ENCODE measurements around the gene TEX11.
"Not testable (repeated sequence)": the region's sequence is repeated elsewhere in the genome, so short reads cannot be mapped to it uniquely, and the experiment has no call there.

TEX11 gene

DNA sequence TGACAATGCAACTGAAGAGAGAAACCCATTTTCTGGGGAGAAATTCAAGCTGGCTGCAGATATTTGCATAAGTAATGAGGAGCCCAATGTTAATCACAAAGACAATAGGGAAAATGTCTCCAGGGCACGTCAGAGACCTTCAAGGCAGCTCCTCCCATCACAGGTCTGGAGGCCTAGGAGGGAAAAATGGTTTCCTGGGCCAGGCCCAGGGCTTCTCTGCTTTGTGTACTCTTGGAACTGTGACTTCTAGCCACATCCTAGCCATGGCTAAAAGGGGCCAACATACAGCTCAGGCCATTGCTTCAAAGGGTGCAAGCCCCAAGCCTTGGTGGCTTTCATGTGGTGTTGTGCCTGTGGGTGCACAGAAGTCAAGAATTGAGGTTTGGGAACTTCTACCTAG lies 321.4 kb downstream of the TEX11 start:
- not testable (repeated sequence) for DNase-seq (ENCODE audit: low read depth in 3 of 3)

DNA sequence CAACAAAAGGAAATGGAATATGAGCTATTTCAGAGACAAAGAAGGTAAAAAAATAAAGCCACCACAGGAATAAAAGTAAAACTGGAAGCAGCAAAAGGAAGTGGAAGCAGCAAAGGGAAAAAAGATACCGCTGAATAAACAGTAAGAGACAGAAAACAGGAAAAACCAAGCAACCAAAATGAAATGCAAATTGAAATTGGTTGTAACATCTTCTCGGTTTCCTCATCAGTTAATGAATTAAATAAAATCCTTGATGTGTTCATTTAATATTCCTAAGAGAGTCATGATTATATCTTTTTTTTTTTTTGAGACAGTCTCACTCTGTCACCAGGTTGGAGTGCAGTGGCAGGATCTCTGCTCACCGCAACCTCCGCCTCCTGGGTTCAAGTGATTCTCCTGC lies 331.1 kb downstream of the TEX11 start:
- DNase-seq (ENCODE audit: low read depth in 3 of 3), result no peak

DNA sequence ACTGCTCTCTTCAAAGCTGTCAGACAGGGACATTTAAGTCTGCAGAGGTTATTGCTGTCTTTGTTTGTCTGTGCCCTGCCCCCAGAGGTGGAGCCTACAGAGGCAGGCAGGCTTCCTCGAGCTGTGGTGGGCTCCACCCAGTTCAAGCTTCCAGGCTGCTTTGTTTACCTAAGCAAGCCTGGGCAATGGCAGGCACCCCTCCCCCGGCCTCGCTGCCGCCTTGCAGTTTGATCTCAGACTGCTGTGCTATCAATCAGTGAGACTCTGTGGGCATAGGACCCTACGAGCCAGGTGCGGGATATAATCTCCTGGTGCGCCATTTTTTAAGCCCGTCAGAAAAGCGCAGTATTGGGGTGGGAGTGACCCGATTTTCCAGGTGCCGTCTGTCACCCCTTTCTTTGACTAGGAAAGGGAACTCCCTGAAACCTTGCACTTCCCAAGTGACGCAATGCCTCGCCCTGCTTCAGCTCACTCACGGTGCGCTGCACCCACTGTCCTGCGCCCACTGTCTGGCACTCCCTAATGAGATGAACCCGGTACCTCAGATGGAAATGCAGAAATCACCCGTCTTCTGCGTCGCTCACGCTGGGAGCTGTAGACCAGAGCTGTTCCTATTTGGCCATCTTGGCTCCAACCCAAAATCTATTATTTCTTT lies 338.5 kb downstream of the TEX11 start:
- not testable (repeated sequence) for DNase-seq (ENCODE audit: low read depth in 3 of 3)

DNA sequence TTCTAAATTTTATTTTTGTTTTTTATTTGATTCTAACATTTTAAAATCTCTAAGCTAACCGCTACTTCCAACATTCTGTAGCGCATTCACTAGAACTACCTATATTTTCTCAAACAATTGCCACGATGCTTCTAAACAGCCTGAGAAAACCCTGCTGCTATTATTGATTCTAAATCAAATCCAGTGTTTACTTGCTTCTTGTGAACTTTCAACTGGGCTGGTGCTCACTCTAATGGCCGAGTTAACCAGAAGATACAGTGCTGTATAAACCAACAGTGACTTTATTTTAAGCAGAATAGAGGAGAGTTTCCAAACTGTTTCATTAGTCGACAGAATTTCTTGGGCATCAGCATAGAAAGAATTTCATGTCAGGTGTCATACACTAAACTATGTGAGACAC lies 353.6 kb downstream of the TEX11 start:
- DNase-seq (ENCODE audit: low read depth in 3 of 3), result no peak

DNA sequence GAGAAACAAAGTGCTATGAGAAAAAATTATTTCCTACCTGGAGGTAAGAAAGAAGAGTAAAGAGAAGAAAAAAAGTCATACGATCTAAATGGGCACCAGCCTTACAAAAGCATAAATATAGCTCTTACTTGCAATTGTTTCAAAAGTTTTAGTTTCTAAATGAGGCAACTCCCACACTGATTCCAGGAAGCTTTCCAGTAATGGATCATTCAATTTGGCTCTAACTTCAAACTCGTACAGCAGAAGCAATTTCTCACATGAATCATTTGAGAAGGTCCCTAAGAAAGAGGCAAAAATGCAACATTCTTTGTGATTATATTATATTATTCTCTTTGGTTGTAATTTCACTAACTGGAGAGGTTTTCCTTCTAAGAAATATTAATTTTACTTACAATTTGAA lies 354.0 kb downstream of the TEX11 start:
- DNase-seq (ENCODE audit: low read depth in 3 of 3), result no peak

GRCh38 chrX:70554081-70554480 lies 354.4 kb downstream of the TEX11 start:
- DNase-seq (ENCODE audit: low read depth in 3 of 3), result no peak

DNA sequence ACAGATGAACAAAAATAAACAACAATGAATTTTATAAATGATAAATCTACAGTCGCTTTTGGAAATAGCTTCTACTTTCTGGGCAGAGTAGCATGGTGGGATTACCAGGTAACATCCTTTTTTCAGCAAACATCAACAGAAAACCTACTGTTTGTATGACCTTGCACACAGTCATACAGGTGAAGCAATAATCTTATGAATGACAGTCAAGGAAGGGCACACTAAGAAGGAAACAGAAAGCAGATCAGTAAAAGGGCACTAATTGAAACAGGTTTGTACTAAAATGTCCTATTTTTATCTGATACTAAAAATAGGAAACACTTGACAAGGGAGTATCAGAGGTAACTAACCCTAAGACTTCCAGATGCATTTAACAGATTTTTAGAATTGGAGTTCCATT lies 355.0 kb downstream of the TEX11 start:
- no peak for DNase-seq (ENCODE audit: low read depth in 3 of 3)

DNA sequence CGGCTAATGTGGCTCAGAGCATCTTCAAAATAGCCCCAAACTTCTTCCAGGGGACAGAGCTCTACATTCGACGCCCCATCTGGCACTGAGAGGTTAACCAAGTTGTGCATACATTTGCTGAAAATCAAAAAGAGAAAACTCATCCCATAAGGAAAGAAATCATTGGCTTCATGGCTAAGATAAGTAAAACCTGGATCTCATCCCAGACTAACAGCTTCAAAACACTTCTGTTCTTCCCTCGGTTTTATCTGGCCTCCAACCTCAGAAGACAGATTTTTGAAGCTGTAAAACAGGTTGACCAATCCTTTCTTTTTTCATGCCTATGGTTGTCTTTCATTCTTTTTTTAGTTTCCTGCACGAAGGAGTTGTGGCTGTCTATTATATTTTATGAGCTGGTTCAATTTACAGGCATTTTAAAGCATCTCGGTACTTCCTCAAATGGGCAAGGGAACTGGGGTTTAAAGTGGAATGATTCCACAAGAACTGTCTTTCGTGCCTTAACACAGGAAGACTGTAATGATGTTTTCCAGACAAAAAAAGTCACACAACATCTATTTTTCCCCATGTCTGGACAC lies 356.3 kb downstream of the TEX11 start:
- DNase-seq (ENCODE audit: low read depth in 3 of 3), result no peak

DNA sequence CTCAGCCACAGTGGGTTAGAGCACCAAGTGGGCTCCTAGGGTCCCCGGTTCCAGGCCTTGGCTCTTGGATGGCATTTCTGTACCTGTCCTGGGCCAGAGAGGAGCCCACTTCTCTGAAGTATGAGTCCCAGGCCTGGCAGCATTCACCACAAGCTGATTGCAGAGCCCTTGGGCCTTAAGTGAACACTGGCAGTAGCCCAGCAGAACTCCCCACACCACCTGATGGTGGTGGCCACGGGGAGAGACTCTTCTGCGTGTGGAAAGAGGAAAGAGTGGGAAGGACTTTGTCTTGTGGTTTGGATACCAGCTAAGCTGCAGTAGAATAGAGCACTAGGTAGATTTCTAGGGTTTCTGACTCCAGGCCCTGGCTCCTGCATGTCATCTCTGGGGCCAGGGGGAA lies 359.1 kb downstream of the TEX11 start:
- DNase-seq (ENCODE audit: low read depth in 3 of 3), result no peak

- DNase-seq (ENCODE audit: low read depth in 3 of 3), result no peak
Observed at GRCh38 chrX:70535198-70535597, 373.3 kb downstream of the TEX11 start.

GRCh38 chrX:70527610-70528345 lies 380.7 kb downstream of the TEX11 start:
- no peak for DNase-seq (ENCODE audit: low read depth in 3 of 3)

DNA sequence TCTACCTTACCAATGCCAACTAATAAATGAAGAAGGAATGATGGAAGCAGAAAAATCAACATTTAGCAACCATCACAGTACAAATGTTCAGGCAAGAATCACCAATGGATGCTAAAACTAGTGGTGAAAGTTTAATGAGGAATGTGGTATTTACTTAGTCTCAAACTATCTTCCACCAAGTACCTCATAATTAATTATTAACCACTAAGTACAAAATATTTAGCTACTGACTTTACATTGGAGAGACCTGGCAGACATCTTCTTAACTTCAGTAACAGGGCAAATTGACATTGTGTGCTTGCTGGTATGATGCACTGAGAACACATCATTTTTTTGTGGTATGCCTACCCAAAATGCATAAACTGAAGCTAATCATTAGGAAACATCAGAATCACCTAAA lies 381.5 kb downstream of the TEX11 start:
- DNase-seq (ENCODE audit: low read depth in 3 of 3), result no peak

- DNase-seq (ENCODE audit: low read depth in 3 of 3), result no peak
Observed at GRCh38 chrX:70525733-70526132, 382.8 kb downstream of the TEX11 start.

- not testable (repeated sequence) for DNase-seq (ENCODE audit: low read depth in 3 of 3)
Observed at GRCh38 chrX:70515692-70516091, 392.8 kb downstream of the TEX11 start.

GRCh38 chrX:70515270-70515669 lies 393.2 kb downstream of the TEX11 start:
- not testable (repeated sequence) for DNase-seq (ENCODE audit: low read depth in 3 of 3)

- no peak for DNase-seq (ENCODE audit: low read depth in 3 of 3)
Observed at GRCh38 chrX:70509078-70509477, 399.4 kb downstream of the TEX11 start.

- DNase-seq (ENCODE audit: low read depth in 3 of 3), result no peak
Observed at GRCh38 chrX:70508296-70508911, 400.1 kb downstream of the TEX11 start.

DNA sequence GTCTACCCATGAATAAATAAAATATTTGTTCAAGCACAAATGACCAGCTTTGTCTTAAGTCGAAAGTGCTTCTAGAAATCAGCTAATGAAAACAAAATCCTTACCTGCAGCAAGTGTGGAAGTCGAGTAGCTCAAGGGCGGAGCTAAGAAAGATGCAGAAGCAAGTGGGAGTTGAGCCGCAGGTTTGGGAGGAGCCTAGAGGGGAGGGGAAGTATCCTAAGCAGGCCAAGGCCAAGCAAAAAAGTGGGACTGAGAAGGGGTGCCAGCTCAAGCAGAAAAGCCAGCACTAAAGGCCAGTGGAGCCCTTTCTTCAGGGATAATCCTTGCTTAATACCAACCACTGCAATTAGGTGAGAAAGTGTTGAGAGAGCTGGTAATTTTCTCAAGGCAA lies 403.1 kb downstream of the TEX11 start:
- DNase-seq (ENCODE audit: low read depth in 3 of 3), result no peak

- no peak for DNase-seq (ENCODE audit: low read depth in 3 of 3)
Observed at GRCh38 chrX:70504772-70505450, 403.6 kb downstream of the TEX11 start.

GRCh38 chrX:70500826-70501225 lies 407.7 kb downstream of the TEX11 start:
- DNase-seq (ENCODE audit: low read depth in 3 of 3), result no peak

DNA sequence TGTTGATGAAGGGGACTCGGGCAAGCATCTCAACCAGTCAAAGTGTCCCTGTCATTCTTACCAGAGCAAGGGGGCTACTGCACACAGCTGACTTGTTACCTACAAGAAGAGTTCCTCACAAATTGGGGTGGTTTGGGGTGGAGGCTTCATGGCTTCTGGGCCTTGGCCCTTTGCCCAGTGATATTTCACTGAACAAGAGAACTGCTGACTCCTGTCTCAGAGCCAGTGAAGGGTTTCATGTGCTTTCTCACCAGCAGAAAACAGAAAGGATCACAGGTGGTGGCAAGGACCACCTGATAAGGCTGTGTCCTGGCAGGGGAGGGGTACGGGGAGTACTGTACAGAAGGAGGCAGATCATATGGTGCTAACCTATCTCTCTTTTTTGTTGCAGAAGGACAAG lies 410.4 kb downstream of the TEX11 start:
- DNase-seq (ENCODE audit: low read depth in 3 of 3), result no peak

DNA sequence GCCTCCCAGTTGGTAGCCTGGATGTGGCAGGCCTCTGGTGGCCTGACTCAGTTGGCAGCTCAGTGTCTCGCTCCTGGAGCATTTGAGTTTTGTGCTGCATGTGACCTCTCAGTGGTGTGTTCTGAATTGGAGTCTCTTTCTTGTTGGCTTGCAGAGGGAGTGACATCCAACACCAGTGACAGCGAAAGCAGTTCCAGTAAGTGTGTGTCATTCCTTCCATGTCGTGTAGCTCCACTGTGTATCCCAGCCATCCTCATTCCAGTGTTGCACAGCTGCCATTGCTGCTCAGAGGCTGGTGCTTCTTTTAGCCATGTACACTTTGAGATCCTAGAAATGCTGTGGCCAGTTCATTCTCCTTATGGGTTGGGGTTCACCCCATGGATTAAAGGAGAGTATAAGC lies 411.5 kb downstream of the TEX11 start:
- DNase-seq (ENCODE audit: low read depth in 3 of 3), result no peak
